ENCODE measurements around the gene ELFN1.

Gene ELFN1

GRCh38 chr7:1733206-1733907, 63.3 kb downstream of the ELFN1 start:
- TF ChIP-seq CTCF (IDR thresholded peaks at IDR 0.05): no peak
- Mint-ChIP-seq H3K4me1 (peaks cover 17% of the 10 kb centered on the region), H3K36me3 (ENCODE audit: low read depth) (peaks cover 31% of the 10 kb centered on the region), H3K4me3 (no peak overlapping the region), H3K9me3 (peaks cover 22% of the 10 kb centered on the region), H3K27me3 (ENCODE audit: low read depth, poor library complexity) (peaks cover 5% of the 10 kb centered on the region), H3K27ac (no peak overlapping the region)
- no peak for DNase-seq

- H3K9me3 Mint-ChIP-seq: peaks cover 18% of the 10 kb centered on the region
These were observed 64.0 kb downstream of the ELFN1 start for GRCh38 chr7:1733908-1734730.

GRCh38 chr7:1735262-1735661, 65.2 kb downstream of the ELFN1 start:
- Mint-ChIP-seq H3K36me3 (ENCODE audit: low read depth) (peaks cover 12% of the 10 kb centered on the region), H3K27ac (no peak overlapping the region), H3K9me3 (peaks cover 9% of the 10 kb centered on the region), H3K4me1 (peaks cover 29% of the 10 kb centered on the region), H3K27me3 (ENCODE audit: low read depth, poor library complexity) (peaks cover 2% of the 10 kb centered on the region), H3K4me3 (no peak overlapping the region)
- TF ChIP-seq CTCF (IDR thresholded peaks at IDR 0.05): no peak
- DNase-seq: no peak

More at GRCh38 chr7:1733908-1734730, 64.0 kb downstream of the ELFN1 start:
- no peak for DNase-seq
- Mint-ChIP-seq H3K4me3 (no peak overlapping the region), H3K4me1 (peaks cover 24% of the 10 kb centered on the region), H3K27ac (no peak overlapping the region), H3K27me3 (ENCODE audit: low read depth, poor library complexity) (peaks cover 2% of the 10 kb centered on the region), H3K36me3 (ENCODE audit: low read depth) (peaks cover 24% of the 10 kb centered on the region)
- TF ChIP-seq CTCF (IDR thresholded peaks at IDR 0.05): no peak

GRCh38 chr7:1735806-1736483, 65.9 kb downstream of the ELFN1 start:
- no peak for DNase-seq
- Mint-ChIP-seq H3K36me3 (ENCODE audit: low read depth) (peaks cover 5% of the 10 kb centered on the region), H3K27ac (no peak overlapping the region), H3K4me1 (peaks cover 29% of the 10 kb centered on the region), H3K27me3 (ENCODE audit: low read depth, poor library complexity) (peaks cover 2% of the 10 kb centered on the region), H3K9me3 (peaks cover 2% of the 10 kb centered on the region), H3K4me3 (no peak overlapping the region)
- TF ChIP-seq CTCF (IDR thresholded peaks at IDR 0.05): no peak

GRCh38 chr7:1736484-1736817, 66.4 kb downstream of the ELFN1 start:
- no peak for TF ChIP-seq CTCF (IDR thresholded peaks at IDR 0.05)
- Mint-ChIP-seq H3K36me3 (ENCODE audit: low read depth) (peaks cover under 1% of the 10 kb centered on the region), H3K27me3 (ENCODE audit: low read depth, poor library complexity) (peaks cover 2% of the 10 kb centered on the region), H3K4me3 (no peak overlapping the region), H3K4me1 (peaks cover 29% of the 10 kb centered on the region), H3K27ac (no peak overlapping the region), H3K9me3 (no peaks in the 10 kb centered on the region)
- no peak for DNase-seq
